ENCODE results near the gene HDAC10.

HDAC10 gene

DNA sequence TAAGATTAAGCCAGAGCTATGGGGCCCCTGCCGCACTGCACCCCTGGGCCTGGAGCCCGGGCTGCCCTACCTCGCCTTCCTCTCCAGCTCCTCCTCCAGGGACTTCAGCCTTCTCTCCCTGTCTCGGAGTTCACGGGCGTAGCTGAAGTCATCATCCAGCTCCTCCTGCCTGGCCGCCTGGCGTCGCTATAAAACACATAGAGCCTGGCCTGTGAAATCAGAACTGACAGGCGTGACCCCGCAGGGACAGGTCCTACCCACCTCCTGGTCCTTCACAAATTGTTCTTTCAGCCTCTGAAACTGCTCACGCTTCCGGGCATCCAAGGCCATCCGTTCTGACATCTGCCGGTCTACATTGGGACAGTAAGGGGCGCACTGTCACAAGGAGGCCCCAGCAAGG, 27.0 kb downstream of the HDAC10 start:
- no peak overlapping the region for H3K4me3 ChIP-seq (replicated peaks; ENCODE audit: insufficient read depth, low read length)
- H3K27ac ChIP-seq (replicated peaks) = no peak overlapping the region
- no peaks in the 10 kb centered on the region for H3K27me3 ChIP-seq (ENCODE audit: insufficient read depth, poor library complexity, severe bottlenecking)
- TF ChIP-seq, protein P1, sequence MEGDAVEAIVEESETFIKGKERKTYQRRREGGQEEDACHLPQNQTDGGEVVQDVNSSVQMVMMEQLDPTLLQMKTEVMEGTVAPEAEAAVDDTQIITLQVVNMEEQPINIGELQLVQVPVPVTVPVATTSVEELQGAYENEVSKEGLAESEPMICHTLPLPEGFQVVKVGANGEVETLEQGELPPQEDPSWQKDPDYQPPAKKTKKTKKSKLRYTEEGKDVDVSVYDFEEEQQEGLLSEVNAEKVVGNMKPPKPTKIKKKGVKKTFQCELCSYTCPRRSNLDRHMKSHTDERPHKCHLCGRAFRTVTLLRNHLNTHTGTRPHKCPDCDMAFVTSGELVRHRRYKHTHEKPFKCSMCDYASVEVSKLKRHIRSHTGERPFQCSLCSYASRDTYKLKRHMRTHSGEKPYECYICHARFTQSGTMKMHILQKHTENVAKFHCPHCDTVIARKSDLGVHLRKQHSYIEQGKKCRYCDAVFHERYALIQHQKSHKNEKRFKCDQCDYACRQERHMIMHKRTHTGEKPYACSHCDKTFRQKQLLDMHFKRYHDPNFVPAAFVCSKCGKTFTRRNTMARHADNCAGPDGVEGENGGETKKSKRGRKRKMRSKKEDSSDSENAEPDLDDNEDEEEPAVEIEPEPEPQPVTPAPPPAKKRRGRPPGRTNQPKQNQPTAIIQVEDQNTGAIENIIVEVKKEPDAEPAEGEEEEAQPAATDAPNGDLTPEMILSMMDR (IDR thresholded peaks at IDR 0.05; ENCODE audit: insufficient read depth, low read length) = no peak
- TF ChIP-seq SPI1 (IDR thresholded peaks at IDR 0.05; ENCODE audit: borderline replicate concordance, low read depth) (no peak), GABPA (IDR thresholded peaks at IDR 0.05; ENCODE audit: low read depth) (no peak), POLR2AphosphoS5 (IDR thresholded peaks at IDR 0.05; ENCODE audit: low read depth) (no peak), REST (IDR thresholded peaks at IDR 0.05; ENCODE audit: insufficient replicate concordance, low read depth) (no peak)
- no peak for DNase-seq (ENCODE audit: low read depth in 1 of 2, low spot score in 1 of 2)

GRCh38 chr22:50222508-50222907, 28.6 kb downstream of the HDAC10 start:
- DNase-seq (ENCODE audit: low read depth in 1 of 2, low spot score in 1 of 2) = no peak
- TF ChIP-seq REST (IDR thresholded peaks at IDR 0.05; ENCODE audit: insufficient replicate concordance, low read depth) = no peak
- no peak for TF ChIP-seq POLR2AphosphoS5 (IDR thresholded peaks at IDR 0.05; ENCODE audit: low read depth)
- TF ChIP-seq SPI1 (IDR thresholded peaks at IDR 0.05; ENCODE audit: borderline replicate concordance, low read depth) = no peak
- TF ChIP-seq, protein P1 (IDR thresholded peaks at IDR 0.05; ENCODE audit: insufficient read depth, low read length) = no peak
- TF ChIP-seq GABPA (IDR thresholded peaks at IDR 0.05; ENCODE audit: low read depth) = no peak
- no peak overlapping the region for H3K4me3 ChIP-seq (replicated peaks; ENCODE audit: insufficient read depth, low read length)
- no peaks in the 10 kb centered on the region for H3K27me3 ChIP-seq (ENCODE audit: insufficient read depth, poor library complexity, severe bottlenecking)
- H3K27ac ChIP-seq (replicated peaks) = no peak overlapping the region

DNA sequence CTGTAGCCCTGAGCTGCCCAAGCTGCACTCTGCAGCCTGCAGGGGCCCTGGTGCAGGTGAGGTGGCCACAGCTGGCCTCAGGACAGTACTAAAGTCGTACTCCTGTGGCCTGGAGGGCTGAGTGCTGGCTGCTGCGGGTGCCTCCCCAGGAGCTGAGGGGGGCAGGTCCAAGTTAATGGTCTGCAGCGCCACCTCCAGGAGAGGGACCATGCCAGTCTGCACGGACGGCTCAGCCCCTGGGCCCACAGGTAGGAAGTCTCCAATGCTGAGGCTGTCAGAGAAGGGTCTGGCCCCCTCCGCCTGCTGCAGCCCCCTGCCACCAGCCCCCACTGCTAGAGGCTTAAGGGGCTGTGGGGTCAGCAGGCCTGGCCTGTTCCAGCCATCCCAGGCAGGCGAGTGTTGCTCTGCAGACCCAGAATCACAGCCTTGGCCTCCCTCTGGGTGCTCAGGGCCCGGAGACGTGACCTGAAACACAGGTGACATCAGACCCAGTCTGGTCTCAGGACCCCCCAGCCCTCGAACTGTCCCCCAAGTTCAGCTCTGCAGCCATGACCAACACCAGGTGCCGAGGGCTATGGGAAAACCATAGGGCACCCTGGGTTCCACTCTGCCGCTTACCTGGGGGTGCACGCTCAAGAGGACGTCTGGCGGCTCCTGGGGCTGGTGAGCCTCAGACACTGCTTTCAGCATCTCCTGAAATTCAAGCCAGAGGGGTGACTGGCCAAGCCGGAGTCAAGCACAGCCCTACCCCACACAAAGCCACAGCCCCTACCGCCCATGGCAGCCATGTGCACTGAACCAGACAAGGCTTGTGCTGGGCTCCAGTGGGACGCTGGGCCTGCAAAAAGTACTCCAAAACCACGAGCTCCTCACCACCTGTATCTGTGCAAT, 29.4 kb downstream of the HDAC10 start:
- DNase-seq (ENCODE audit: low read depth in 1 of 2, low spot score in 1 of 2) = no peak

More for the DNA sequence above, 29.4 kb downstream of the HDAC10 start:
- TF ChIP-seq REST (IDR thresholded peaks at IDR 0.05; ENCODE audit: insufficient replicate concordance, low read depth) = no peak
- TF ChIP-seq, protein P1 (IDR thresholded peaks at IDR 0.05; ENCODE audit: insufficient read depth, low read length) = no peak
- TF ChIP-seq POLR2AphosphoS5 (IDR thresholded peaks at IDR 0.05; ENCODE audit: low read depth) = no peak
- TF ChIP-seq SPI1 (IDR thresholded peaks at IDR 0.05; ENCODE audit: borderline replicate concordance, low read depth) = no peak
- TF ChIP-seq GABPA (IDR thresholded peaks at IDR 0.05; ENCODE audit: low read depth) = no peak
- Histone ChIP-seq H3K27me3 (ENCODE audit: insufficient read depth, poor library complexity, severe bottlenecking) (no peaks in the 10 kb centered on the region), H3K4me3 (replicated peaks; ENCODE audit: insufficient read depth, low read length) (no peak overlapping the region), H3K27ac (replicated peaks) (no peak overlapping the region)
